Upper lobe of right lung (tissue), 1 donor: ENCODE measurements around the gene OSBP2. TPM values are rescaled to one million over a fixed set of nuclear protein-coding genes. Genes with fewer than 3 reads are reported as not detected.

Source experiments
- ATAC-seq: fragments of 200-7000 bp; cut with Tn5 transposase; one replicate; pipeline ENCODE4 v1.9.1; 2020; ENCODE audit warnings: mild to moderate bottlenecking, moderate library complexity
- DNase-seq: peaks from one replicate; pipeline ENCODE4 v3.0.0-alpha.2; 2020
- H3K27ac ChIP-seq: fragments of 200-600 bp; one replicate; pipeline ENCODE4 v1.8.0; 2022
- H3K27me3 ChIP-seq: fragments of 200-600 bp; one replicate; pipeline ENCODE4 v1.8.0; 2022; ENCODE audit warnings: mild to moderate bottlenecking
- H3K36me3 ChIP-seq: fragments of 200-600 bp; one replicate; pipeline ENCODE4 v1.8.0; 2022
- H3K4me1 ChIP-seq: fragments of 200-600 bp; one replicate; pipeline ENCODE4 v1.8.0; 2022
- H3K4me3 ChIP-seq: fragments of 200-600 bp; one replicate; pipeline ENCODE4 v1.8.0; 2022; ENCODE audit warnings: mild to moderate bottlenecking
- H3K9me3 ChIP-seq: fragments of 200-600 bp; one replicate; pipeline ENCODE4 v1.8.0; 2022
- intact Hi-C: fragments of 100-400 bp; cut with DNase I; formaldehyde crosslinking; loops from one replicate; pipeline ENCODE4 v1.11.0; 2022
- total RNA-seq: library from RNA; stranded (reverse); fragmentation: NEBNext Ultra II Directional; extraction: Animal tissue kit (Norgen Biotek cat#: 25700); gene quantifications from one replicate; pipeline ENCODE4 v1.2.1, GENCODE V29; 2021
- TF ChIP-seq, protein P1 (sequence below): fragments of 200-600 bp; IDR thresholded peaks from one replicate; pipeline ENCODE4 v1.8.0; 2022; ENCODE audit warnings: antibody characterized with exemption
- donor health status: DM: no; HTN: yes; CAD: no; lungs with severe emphysema.

Gene OSBP2
- total RNA-seq, 1 donor from 2014 or later, result 6.0 TPM

DNA sequence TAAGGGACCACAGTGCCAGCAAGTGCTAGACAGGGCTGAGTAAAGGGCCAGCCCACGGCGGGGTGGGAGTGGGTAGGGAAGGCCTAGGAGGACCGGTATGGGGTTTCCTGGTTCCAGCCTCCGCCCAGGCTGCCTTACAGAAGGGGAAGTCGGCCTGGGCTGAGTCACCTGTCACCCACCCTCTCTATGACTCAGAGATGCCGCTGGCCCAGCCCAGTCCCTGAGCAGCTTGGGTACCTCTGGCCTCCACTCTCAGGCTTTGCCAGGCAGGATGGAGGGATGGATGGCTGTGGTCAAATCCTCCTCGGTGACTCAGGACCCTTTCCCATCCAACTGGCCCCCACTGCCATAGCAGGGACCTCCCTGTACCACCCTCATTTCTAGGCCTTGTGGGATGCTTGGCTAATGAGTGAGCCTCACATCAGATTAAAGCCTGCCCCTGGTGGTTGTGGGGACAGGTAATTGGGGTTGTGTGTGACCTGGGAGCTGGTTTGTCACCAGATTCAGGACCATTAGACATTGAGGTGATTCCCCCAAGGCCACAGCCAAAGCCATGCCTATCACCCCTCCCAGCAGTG, 45.2 kb upstream of the OSBP2 start:
- no peaks in the 10 kb centered on the region for H3K9me3 ChIP-seq
- H3K27me3 ChIP-seq, result no peaks in the 10 kb centered on the region
- intact Hi-C loops, result no loop called here
- no peaks in the 10 kb centered on the region for H3K36me3 ChIP-seq
- TF ChIP-seq, protein P1, sequence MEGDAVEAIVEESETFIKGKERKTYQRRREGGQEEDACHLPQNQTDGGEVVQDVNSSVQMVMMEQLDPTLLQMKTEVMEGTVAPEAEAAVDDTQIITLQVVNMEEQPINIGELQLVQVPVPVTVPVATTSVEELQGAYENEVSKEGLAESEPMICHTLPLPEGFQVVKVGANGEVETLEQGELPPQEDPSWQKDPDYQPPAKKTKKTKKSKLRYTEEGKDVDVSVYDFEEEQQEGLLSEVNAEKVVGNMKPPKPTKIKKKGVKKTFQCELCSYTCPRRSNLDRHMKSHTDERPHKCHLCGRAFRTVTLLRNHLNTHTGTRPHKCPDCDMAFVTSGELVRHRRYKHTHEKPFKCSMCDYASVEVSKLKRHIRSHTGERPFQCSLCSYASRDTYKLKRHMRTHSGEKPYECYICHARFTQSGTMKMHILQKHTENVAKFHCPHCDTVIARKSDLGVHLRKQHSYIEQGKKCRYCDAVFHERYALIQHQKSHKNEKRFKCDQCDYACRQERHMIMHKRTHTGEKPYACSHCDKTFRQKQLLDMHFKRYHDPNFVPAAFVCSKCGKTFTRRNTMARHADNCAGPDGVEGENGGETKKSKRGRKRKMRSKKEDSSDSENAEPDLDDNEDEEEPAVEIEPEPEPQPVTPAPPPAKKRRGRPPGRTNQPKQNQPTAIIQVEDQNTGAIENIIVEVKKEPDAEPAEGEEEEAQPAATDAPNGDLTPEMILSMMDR, result no peak
- DNase-seq (no peak), ATAC-seq (peak; percentile 79)
- H3K4me3 ChIP-seq, result no peak overlapping the region
- no peak overlapping the region for H3K27ac ChIP-seq
- no peaks in the 10 kb centered on the region for H3K4me1 ChIP-seq

DNA sequence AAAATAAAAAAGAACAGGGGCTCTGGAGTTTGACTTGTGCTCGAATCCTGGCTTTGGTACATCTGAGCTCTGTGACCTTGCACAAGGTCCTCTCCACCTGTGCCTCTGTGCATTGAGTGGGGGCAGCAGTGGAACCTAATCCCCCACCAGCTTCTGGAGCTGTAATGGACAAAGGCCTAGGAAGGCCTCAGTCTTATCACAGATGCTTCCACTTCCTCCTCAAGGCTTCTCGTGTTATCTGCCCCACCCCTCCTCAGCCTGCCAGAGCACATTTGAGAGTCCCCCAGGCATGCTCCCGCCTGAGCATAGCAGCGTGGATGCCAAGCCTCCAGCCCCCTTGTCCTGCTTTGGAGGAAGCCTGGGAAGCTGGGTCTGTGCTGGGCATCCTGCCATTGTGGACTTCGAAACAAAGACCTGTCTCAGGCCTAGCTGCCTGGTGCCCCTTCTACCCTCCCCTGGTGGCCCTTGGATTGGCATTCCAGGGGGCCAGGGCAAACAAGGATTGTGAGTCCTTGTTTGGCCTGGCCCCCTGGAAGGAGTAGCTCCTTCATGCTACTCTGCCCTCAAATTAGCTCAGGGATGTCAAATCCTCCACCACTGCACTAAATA, 44.1 kb upstream of the OSBP2 start:
- Histone ChIP-seq H3K27ac (no peak overlapping the region), H3K36me3 (no peaks in the 10 kb centered on the region), H3K27me3 (no peaks in the 10 kb centered on the region), H3K9me3 (no peaks in the 10 kb centered on the region), H3K4me3 (no peak overlapping the region), H3K4me1 (no peaks in the 10 kb centered on the region)
- TF ChIP-seq, protein P1, result no peak
- ATAC-seq (peak; percentile 29), DNase-seq (no peak)
- intact Hi-C loops, result no loop called here

DNA sequence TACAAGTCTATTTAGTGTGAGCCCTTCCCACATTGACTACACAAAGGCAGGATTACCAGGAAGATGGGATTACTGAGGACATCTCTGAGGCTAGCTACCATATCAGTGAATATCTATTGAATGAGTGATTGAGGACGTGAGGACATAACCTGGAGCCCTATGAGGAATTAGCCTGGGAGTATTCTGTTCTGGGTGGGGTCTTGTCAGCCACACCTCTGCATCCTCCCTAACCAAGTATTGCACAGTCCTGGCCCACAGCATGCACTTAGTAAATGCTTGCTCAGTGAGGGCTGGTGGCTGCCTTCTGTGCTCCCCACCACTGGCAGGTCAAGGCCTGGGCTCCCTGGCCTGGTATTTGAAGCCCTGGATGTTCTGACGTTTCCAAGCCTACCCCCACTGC, 41.8 kb upstream of the OSBP2 start:
- no peak for ATAC-seq
- intact Hi-C loops, result no loop called here
- no peak overlapping the region for H3K4me3 ChIP-seq
- H3K27me3 ChIP-seq, result no peaks in the 10 kb centered on the region
- no peaks in the 10 kb centered on the region for H3K4me1 ChIP-seq
- H3K36me3 ChIP-seq, result no peaks in the 10 kb centered on the region
- no peak for DNase-seq
- H3K9me3 ChIP-seq, result no peaks in the 10 kb centered on the region
- H3K27ac ChIP-seq, result no peak overlapping the region
- TF ChIP-seq, protein P1, result no peak

DNA sequence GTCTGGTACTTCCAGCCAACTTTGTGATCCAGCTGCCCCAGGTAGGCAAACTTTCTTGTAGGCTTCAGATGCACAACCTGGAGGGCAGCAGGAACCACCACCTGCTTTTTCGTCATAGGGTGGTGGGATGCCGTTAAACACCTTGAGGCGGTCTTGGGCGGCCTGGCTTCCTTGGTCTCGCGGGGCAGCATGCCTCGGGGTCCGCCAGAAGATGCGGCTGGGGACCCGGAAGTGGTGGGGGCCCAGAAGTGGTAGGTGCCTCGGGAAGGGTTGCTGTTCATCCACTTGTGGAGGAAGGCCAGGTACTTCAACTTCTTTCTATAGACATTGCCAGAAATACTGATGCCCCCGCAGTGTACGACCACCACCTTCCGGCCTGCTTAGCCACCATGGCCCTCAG, 40.3 kb upstream of the OSBP2 start:
- Histone ChIP-seq H3K27ac (no peak overlapping the region), H3K36me3 (no peaks in the 10 kb centered on the region), H3K9me3 (no peaks in the 10 kb centered on the region), H3K4me1 (no peaks in the 10 kb centered on the region), H3K27me3 (no peaks in the 10 kb centered on the region), H3K4me3 (no peak overlapping the region)
- ATAC-seq, result no peak
- no peak for DNase-seq
- intact Hi-C loops, result no loop called here
- TF ChIP-seq, protein P1, result no peak

DNA sequence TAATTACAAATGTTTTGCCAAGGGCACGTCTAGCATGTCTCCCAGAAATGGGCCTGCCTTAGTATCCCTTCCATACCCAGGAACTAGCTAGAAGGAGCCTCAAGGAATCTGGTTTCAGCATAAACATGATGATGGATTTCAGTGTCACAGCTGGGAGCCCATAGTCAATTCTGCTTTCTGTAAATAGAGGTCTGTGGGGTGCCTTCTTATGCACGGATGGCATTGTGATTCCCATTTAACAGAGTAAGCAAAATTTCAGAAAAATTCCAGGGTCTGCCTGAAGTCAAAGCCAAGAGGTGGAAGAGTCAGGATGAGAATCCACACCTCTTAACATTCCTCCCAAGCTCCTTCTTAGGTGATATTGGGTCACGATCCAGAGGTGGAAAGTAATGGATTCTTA, 39.1 kb upstream of the OSBP2 start:
- Histone ChIP-seq H3K9me3 (no peaks in the 10 kb centered on the region), H3K4me1 (no peaks in the 10 kb centered on the region), H3K27ac (no peak overlapping the region), H3K27me3 (no peaks in the 10 kb centered on the region), H3K36me3 (no peaks in the 10 kb centered on the region), H3K4me3 (no peak overlapping the region)
- DNase-seq, result no peak
- TF ChIP-seq, protein P1, result no peak
- intact Hi-C loops, result no loop called here
- ATAC-seq, result no peak
